Measurements from ENCODE around the gene TERF2IP. TPM values are rescaled to one million over a fixed set of nuclear protein-coding genes. Genes with fewer than 3 reads are reported as not detected.

Gene TERF2IP, protein sequence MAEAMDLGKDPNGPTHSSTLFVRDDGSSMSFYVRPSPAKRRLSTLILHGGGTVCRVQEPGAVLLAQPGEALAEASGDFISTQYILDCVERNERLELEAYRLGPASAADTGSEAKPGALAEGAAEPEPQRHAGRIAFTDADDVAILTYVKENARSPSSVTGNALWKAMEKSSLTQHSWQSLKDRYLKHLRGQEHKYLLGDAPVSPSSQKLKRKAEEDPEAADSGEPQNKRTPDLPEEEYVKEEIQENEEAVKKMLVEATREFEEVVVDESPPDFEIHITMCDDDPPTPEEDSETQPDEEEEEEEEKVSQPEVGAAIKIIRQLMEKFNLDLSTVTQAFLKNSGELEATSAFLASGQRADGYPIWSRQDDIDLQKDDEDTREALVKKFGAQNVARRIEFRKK
- 38.2 and 55.0 TPM in 2 replicates for total RNA-seq

DNA sequence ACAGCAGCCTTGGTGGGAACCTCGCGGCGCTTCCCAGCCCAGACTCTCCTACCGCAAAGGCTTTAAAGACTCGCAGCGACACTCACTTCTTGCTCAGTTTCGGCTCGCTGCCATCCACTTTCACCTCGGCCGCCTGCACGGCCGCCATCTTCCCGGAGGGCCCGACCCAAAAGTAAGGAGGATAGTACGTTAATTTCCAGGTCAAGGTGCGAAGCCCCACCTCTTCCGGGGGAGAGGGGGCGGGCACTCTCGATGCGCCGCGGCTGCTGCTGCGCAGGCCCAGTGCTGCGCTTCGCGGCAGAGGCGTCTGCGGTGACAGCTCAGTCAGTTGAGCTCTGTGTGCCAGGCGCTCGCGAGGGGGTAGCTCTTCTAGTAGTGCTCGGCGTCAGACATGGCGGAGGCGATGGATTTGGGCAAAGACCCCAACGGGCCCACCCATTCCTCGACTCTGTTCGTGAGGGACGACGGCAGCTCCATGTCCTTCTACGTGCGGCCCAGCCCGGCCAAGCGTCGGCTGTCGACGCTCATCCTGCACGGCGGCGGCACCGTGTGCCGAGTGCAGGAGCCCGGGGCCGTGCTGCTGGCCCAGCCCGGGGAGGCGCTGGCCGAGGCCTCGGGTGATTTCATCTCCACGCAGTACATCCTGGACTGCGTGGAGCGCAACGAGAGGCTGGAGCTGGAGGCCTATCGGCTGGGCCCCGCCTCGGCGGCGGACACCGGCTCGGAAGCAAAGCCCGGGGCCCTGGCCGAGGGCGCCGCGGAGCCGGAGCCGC, at the start of gene TERF2IP, which contains the start of gene KARS1:
TSS of gene TERF2IP (plus strand) at position 282 of the 773 bp plus-strand sequence. CDS start at position 392, 110 bp downstream.
TSS of gene KARS1 (minus strand) at position 174 of the 773 bp plus-strand sequence. CDS start at position 148, 26 bp downstream.

DNA sequence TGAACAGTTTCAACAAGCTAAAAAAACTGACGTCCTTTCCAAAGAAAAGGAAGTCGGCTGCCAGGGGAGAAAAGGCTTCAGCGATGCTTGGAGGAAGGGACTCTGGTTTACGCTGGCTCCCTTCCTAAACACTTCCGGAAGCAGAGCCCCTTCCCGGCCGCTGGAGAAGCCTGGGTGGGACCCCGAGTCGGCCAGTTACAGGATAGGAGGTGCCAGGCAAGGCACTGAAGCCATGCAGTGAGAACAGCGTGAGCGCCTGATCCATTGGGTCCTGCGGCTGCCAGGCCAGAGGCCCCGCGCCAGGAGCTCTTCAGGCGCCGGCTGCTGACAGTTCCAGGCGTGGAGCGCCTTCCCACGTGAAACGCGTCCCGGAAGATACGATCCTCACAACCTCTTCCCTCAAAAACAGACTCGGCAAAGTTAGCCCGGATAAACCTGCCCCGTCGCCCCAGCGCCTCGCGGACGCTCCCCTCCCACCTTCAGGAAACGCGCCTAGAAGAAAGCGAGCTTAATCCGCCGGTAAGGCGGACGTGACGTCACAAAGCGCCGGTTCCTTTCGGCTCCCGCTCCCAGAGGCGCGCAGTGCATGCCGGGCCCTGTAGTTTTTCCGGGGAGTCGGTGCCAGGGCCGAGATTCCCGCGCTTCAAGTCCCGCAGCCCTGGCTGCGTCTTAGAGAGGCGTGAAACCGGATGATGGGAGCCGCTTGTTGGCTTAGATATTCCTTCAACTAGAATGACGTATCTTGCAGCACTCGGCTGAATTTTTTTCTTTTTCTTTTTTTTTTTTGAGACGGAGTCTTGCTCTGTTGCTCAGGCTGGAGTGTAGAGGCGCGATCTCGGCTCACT, 24.6 kb upstream of the TERF2IP start, which contains the start of gene ADAT1:
TSS of gene ADAT1 (minus strand) at position 521 of the 845 bp plus-strand sequence. CDS start 2,482 bp downstream, outside the sequence.

DNA sequence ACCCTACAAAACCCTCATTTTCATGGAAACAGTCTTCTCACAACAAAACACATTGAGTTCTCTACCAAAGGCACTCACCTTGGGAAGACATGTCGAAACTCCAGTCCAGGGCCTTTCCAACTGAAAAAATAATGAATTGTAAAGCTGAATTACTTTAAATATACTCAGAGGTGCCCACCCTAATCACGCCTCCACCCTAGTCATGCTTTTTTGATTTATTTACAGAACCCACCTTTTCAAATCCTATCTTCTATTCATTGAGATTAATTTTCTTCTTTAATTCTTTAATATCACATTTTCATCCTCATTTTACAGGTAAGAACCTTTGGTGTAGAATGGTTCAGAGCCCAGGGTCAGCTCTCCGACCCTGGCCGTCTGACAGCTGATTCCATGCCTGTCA, 29.3 kb downstream of the TERF2IP start, which contains the start of gene CPHXL2:
TSS of gene CPHXL2 (minus strand) at position 101 of the 400 bp plus-strand sequence. CDS start at position 91, 10 bp downstream.

DNA sequence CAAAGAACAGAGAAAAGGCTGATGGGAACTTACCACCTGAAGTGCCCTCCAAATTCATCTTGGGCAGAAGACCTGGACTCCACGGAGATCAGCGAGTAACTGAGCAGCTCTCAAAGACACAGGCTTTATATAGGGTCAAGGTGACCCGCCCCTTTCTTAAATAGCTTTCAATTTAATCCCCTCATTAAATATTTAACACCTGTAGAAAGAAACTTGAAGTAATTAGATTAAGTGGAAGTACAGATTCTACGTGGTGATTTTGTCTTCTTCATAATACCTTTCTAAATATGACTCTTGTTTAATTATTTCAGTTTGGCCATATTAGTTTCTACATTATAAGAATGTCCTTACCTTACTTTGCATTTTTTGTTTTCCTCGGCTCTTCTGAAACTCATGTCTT, 53.8 kb downstream of the TERF2IP start, which contains the start of gene DUXB:
TSS of gene DUXB (minus strand) at position 101 of the 400 bp plus-strand sequence. CDS start at position 58, 43 bp downstream.

Other genes starting within 250 kb of the TERF2IP start
- gene CFDP1, start 214.3 kb upstream of the TERF2IP start, total RNA-seq, result 62.7 and 75.5 TPM in 2 replicates
- gene TMEM170A, start 183.1 kb upstream of the TERF2IP start, total RNA-seq, result 29.1 and 47.1 TPM in 2 replicates
- gene CHST6, start 152.3 kb upstream of the TERF2IP start, total RNA-seq, result 0.16 and 3.1 TPM in 2 replicates
- 0.19 TPM in 1 of 2 replicates, not detected in the other for gene CHST5, start 111.7 kb upstream of the TERF2IP start, total RNA-seq
- gene TMEM231, start 91.5 kb upstream of the TERF2IP start, total RNA-seq, result 5.7 and 20.6 TPM in 2 replicates
- gene GABARAPL2, start 81.4 kb upstream of the TERF2IP start, total RNA-seq, result 35.9 and 78.8 TPM in 2 replicates
- gene ADAT1, start 24.5 kb upstream of the TERF2IP start, total RNA-seq, result 49.5 and 111 TPM in 2 replicates
- 141 and 176 TPM in 2 replicates for gene KARS1, start 108 bp upstream of the TERF2IP start, total RNA-seq
- gene CPHXL2, start 29.2 kb downstream of the TERF2IP start, total RNA-seq, result not detected in 2 replicates
- gene DUXB, start 53.7 kb downstream of the TERF2IP start, total RNA-seq, result not detected in 2 replicates
- gene CPHXL, start 78.7 kb downstream of the TERF2IP start, total RNA-seq, result not detected in 2 replicates